NCI-H187 treated with DMSO at 0.1 percent for 48 hours (cell line): Measurements from ENCODE around the gene RDX.
"Not testable (repeated sequence)": the region's sequence is repeated elsewhere in the genome, so short reads cannot be mapped to it uniquely, and the experiment has no call there.

ENCODE experiments used
- DNase-seq: peaks from one replicate; lab custom pipeline; 2025; lab: John Stamatoyannopoulos, UW

The RDX gene

DNA sequence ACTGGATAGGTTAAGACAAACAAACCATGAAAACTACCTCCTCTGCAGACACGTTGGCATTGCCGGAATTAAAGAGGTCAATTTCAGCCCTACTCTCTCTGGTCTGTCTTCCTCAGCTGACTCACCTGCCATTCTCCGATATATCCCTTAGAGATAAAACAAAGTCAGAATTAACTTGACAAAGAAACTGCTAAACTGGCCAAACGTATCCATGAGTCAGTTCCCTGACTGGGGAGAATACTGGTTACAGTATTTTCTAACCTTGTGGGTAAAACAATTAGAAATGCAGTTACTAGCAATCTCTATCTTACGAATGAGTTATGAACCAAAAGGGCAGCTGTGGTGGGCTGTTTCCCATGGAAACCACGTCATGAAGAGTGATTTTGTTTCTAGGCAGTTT lies 96.2 kb downstream of the RDX start:
- DNase-seq: no peak

DNA sequence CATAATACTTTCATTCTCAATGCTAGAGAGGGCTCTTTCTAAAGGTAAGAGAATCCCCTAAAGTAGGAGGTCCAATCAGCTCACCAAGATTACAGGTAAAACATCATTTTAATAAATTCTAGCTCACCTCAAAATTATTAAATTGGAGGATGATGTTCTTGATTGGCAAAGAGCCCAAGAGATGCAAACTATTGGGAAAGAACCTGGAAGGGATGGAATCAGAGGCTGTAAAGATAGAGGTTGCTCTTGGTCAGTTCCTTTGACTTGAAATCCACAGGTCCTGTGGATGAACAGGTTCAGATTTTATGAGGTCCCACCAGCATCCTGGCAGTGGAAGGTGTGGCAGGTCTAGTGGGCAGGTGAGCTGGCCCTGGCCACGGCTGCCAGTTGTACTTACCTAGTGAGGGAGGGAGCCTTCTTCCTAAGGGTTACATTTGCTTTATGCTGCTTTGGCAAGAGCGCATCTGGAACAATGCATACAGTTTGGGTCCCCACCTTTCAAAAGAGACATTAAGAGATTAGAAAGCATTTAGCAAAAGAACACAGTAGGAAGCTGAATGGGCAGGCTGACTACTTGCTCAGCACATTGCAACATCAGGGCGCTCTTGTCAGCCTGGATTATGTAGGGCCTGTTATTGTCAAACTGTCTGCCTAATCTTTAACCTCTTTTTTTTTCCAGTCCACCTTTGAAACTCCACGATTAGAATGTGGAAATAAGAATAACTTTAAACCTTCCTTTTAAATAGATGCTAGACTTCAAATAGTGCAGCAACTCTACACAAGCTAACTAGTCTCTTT lies 97.0 kb downstream of the RDX start:
- no peak for DNase-seq

DNA sequence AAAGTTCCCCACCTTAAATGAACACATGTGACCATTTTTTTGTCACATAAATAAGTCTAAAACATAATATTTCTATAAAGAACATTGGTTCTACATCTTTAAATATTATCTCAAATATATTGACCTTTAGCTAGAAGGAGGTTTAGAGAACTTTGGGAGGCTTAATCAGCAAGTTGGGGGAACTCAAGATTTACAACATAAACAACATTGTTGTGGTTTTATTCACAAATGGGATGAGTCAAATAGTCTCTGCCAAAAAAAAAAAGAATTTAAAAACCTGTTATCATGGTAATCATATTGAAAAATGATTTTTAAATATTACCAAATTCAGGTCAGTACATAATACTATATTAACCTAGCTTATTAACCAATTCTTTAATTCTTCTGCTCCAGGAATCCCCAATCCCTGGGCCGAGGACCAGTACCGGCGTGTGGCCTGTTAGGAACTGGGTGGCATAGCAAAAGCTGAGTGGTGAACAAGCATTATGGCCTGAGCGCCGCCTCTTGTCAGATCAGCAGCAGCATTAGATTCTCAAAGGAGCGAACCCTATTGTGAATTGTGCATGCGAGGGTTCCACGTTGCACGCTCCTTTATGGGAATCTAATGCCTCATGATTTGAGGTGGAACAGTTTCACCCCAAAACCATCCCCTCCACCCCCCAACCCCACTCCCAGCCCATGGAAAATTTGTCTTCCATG lies 98.2 kb downstream of the RDX start:
- DNase-seq: no peak

DNA sequence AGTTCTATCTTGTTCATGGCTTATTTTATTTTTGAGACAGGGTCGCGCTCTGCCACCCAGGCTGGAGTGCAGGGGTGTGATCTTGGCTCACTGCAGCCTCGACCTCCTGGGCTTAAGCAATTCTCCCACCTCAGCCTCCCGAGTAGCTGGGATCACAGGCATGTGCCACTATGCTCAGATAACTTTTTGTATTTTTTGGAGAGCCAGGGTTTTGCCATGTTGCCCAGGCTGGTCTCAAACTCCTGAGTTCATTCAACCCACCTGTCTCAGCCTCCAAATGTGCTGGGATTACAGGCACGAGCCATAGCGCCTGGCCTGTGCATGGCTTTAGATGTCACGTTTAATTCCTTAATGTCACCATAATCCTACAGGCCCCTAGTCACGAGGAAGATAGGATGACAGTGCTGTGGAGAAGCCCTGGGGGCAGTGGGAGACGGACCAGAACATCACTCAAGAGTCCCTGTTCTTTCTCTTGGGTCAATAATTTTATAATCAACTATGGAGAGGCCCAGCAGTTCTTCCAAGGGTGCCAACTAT lies 99.5 kb downstream of the RDX start:
- no peak for DNase-seq

DNA sequence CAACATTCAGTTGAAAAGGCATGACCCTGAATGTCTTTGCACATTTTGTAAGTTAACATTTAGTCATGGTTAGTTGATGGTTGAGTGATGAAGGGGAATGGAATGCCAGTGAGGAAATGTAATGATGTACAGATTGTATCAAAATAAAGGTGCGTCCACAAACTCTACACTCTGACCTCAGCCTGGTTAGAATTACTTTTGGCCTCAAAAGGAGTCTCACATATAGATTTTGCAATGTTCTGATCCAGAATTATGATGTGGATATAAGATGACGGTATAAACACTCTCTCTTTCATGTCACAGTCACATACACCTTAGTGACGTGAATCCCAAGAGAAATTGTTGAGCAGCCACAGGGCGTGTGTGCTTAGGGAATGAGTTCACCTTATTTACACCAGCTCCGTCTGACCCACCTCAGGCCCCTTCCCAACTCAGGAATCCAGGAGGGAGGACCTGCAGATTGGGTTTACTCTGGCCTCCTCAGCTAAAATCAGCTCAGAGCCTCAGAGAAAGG lies 100.1 kb downstream of the RDX start:
- no peak for DNase-seq

DNA sequence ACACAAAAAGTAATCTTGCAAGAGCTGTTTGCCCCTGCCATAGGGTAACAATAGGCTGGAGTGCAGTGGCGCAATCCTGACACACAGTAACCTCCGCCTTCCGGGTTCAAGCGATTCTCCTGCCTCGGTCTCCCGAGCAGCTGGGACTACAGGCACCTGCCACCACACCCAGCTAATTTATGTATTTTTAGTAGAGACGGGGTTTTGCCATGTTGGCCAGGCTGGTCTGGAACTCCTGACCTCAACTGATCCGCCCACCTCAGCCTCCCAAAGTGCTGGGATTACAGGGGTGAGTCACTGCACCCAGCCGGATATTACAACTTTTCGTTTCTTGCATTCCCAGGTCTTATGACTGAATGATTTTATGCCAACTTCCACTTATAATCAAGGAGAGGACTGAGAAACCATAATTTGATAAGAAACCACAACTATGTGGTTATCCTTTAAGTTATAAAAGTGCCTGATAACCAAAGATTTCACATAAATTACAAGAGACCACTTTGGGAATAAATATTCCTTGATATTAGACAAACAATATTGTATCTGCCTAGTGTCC lies 102.1 kb downstream of the RDX start:
- not testable (repeated sequence) for DNase-seq

DNA sequence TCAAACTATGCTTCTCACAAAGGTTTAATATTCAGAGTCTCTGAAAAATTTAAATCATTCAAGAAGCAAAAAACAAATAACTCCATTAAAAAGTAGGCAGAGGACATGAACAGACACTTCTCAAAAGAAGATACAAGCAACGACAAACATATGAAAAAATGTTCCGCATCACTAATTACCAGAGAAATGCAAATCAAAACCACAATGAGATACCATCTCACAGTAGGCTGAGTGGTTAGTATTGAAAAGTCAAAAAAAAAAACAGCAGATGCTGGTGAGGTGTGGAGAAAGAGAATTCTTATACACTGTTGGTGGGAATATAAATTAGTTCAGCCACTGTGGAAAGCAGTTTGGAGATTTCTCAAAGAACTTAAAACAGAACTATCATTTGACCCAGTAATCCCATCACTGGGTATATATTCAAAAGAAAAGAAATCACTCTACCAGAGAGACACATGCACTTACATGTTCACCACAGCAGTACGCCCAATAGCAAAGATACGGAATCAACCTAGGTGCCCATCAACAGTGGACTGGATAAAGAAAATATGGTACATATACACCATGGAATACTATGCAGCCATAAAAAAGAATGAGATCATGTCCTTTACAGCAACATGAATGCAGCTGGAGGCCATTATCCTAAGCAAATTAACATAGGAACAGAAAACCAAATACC lies 103.7 kb downstream of the RDX start:
- DNase-seq: not testable (repeated sequence)

DNA sequence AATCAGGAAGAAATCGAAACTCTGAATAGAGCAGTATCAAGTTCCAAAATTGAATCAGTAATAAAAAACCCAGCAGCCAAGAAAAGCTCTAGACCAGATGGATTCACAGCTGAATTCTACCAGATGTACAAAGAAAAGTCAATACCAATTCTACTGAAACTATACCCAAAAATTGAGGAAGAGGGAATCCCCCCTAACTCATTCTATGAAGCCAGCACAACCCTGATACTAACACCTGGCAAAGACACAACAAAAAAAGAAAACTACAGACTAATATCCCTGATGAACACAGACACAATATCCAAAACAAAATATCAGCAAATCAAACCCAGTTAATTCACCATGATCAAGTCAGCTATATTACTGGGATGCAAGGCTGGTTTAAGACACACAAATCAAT lies 105.5 kb downstream of the RDX start:
- DNase-seq: no peak

DNA sequence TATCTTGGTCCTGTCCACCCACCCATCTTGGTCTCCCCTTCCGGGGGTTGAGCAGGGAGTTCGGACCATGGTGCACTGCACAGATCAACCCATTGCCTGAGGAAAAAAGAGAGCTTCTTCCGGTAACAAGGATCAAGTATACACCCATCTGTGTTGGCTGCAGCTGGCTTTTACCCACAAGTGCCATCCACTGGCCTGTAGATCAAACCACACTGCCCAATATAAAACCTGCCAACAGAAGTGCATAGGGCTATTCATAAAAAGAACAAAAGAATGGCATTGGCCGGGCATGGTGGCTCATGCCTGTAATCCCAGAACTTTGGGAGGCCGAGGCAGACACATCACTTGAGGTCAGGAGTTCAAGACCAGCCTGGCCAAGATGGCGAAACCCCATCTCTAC lies 108.7 kb downstream of the RDX start:
- no peak for DNase-seq

DNA sequence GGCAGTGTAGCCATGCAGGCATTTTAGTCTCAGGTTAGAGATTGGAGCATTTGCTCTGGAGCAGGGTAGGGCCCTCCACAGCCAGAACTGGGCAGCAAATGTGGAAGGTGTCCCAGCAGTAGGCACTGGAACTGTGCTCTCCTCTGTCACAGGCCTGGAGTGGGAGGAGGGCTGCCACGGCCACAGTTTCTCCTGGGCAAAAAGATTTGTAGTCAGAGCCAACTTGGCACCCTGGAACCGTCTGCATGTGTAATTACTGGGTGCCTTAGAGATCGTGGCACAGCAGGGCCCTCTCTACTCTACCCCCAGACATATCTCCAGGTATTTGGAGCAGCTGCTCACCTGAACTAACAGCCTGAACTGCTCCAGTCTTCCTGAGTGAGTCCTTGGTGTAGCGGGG lies 109.5 kb downstream of the RDX start:
- no peak for DNase-seq

DNA sequence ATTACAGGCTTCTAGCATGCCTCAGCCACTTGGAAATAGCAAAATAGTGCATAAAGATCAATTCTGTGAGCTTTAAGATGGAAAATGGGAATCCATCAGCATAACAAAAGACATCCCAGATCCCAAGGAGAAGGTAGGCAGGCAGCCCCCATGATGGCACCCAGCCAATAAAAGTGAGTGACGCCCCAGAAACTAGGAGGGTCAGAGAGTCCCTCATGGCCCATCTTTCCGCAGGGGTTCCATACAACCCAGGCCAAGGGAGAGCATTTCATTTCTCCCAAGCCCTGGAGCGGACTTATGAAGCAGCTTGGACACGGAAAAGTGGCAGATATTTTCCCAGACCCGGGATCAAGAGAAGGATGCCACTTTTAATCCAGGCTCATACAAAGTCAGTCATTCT lies 110.0 kb downstream of the RDX start:
- DNase-seq: no peak

DNA sequence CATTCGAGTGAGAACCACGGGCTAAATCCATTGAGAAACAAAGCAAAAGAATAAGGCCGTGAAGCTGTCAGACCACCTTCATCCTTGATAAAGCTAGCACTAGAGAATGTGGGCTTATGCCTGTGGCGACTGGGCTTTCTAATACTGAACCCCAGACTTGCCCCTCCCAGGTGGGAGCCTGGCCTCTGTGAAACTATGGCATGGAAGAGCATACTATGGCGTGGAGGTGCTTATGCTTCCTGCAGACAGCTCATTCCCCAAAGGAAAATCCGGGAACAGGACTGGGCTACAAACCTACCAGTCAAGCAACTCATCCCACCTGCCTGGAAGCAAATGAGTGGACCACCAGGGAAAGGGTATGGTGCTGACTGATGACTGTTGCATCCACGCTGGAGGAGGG lies 110.8 kb downstream of the RDX start:
- no peak for DNase-seq

DNA sequence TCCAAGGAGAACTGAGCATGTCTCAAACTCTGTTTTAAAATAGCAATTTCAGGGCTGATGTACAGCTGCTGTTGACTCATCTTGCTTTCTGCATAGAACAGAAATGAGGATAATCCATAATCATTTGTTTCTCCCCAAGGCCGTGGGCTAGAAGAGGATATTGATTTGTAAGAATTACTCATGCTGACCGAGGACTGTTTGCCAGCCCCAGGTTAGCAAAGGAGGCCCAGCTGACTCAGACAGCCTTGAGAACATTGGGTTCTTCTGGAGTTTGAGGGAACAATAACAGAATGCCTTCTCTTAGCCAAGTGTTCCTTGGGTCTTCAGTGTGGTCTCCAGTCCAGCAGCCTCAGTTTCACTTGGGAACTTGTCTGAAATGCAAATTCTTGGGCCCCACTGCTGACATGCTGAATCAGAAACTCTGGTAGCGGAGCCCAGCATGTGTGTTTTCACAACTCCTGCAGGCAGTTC lies 111.3 kb downstream of the RDX start:
- DNase-seq: no peak

DNA sequence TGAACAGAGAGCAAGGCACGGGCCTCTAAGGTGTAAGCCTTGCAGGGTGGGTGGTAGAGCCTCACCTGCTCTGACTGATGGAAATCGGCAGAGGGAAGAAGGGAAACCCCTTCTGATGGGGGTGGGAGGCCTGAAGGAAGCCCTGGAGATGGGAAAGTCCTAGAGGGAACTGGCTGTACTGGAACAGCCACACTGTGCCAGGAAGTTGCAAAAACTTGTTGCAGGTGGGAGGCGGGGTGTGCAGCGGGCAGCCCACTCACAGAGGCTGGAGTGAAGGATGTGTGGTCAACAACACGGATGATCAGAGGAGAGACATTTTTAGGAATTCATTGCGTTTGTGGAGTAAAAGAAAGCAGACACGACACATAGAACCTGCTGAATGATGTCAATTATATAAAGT lies 112.0 kb downstream of the RDX start:
- no peak for DNase-seq

DNA sequence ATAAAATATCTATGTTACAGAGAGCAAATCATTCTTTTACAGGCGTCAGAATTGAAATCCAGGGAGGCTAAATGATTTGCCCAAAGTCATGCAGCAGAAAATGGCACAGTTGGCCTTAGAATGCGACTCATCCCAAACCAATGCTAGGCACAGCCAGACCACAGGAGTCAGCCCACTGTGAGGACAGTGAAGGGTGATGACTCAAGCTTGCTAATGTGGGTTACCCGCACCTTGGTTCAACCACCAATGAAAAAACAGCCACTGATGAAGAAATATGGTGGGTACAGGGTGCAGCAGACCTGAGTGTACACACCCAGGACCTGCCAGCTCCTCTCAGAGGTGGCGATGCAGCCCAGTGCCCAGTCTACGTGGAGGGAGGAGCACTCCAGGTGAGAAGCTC lies 113.5 kb downstream of the RDX start:
- DNase-seq: no peak

DNA sequence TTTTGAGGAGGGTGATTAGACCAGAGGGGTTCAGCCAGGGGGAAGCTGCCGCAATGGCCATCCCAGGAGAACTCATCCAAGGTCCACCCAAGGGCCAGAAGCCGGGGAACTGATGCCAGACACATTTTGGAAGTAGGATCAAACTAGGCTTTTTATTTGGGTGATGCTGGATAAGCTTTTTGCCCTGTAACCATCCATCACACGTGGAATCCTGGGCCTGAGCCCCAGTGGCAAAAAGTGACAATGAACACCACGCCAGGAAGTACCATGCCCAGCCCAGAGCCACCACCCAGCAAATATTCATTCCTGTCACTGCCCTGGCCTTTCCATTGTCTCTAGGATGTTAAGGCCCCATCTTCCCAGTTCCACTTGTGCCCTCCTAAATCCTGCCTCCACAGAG lies 117.3 kb downstream of the RDX start:
- no peak for DNase-seq

DNA sequence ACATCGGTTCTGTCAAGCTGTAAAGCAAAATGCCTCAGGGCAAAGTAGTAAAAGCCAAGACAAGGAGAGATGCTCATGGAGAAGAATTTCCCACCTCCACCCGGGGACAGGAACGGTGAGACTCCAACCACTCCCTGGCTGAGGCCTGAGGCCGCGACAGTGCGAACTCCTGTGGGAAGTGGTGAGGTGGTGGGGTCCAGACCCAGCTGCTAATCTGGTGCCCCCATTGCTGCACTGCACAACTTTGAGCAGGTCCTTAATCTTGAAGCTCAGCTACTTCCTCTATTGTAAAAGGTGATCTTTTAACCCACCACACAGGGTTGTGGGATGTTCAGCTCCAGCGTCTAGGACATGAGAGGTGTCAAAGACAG lies 119.3 kb downstream of the RDX start:
- no peak for DNase-seq

DNA sequence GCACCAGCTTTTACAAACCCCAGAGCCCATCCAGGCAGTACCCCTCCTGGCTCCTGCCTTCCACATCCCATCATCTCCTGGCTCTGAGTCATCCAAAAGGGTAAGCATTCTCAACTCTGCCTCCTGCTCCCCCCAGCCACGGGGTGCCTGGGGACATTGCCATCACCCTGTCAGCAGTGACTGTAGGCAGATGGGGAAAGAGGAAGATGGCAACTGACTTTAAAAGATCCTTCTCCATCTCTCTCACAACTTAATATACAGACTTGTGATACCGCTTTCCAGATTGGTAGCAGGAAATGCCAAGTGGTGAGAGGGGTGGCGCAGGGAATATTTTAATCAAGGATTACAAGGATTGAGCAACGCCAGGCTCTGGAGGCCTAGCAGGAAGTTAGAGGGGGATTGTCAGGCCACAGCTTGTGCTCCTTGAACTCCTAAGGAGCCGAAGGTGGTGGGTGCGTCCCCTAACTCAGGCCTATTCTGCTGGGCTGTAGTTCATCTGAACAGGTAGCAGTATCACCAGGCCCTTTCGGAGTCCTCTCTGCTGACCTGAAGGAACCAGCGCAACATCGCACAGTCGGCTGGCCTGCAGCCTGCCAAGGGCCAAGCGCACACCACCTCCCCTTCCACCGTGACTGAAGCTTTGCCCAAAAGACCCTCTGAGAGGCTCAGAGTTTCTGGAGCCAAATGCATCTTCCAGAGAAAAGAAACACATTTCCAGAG lies 119.9 kb downstream of the RDX start:
- DNase-seq: no peak

DNA sequence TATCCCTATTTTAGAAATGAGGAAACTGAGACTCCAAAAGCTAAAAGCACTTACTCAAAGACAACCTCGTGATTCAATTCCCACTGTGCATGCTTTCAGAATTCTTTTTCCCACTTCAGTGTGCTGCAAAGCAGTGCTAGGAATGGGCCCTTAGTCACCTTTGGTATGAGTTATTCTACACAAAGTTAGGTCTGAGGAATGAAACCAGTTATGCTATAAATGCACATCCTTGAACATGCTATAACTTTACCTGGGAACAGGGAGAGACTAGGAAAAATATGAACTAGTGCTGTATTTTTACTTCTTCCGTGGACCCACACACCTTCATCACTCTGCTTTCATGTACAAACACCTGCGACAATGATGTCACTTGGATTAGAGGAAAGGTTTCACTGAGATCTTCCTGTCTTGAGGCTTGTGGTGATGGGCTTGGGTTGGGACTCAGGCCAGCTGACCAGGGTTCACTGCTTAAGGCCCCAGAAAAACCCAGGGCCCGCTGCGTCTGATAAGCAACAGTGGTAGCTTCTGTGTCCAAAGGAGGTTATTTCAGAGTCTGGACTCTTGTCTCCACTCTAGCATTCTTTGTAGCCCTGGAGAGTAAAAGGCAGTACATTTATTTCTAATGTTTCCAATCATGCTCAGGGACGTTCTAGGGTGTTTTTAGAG lies 121.6 kb downstream of the RDX start:
- DNase-seq: no peak

DNA sequence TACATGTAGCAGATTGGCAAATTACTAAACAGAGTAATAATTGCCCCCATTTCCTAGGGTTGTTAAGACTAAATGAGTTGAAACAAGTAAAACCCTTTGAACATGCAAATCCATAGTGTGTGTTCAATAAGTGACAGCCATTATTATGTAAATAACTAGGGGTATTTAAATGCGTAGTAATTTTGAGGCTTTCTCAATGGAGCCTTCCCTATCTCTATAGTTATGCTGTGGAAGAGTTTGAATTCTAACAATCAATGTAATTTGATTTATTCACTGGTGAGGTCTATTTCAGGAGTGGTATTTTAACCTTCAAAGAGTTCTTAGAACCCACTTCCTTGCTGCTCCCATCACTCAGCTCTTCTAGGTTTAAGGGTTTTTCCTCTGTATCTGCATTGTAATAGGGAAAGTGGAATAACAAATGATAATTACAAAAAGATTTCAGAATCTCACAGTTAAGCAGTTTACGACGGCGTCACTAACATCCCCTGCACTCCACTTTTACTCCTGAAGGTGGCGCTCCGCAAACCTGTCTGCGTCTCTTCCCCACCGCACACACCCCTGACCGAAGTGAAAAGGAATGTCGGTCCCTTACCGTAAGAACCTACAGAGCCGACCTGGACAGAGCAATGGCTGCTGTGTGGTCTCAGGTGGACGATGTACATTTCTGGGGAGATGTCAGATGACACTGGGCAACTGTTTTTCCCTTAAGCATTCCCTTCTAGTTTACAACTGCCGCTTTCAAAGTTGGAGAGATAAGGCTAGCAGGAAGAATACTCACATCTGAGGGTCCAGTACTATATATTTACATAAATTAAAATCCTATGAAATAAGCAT lies 122.4 kb downstream of the RDX start:
- DNase-seq: no peak
